ENCODE measurements around the gene OSBPL1A.
"Not testable (repeated sequence)": the region's sequence is repeated elsewhere in the genome, so short reads cannot be mapped to it uniquely, and the experiment has no call there.

OSBPL1A gene

GRCh38 chr18:24185805-24186204 lies 211.8 kb downstream of the OSBPL1A start:
- DNase-seq (ENCODE audit: low read depth): no peak

- DNase-seq (ENCODE audit: low read depth): no peak
Measured at GRCh38 chr18:24181806-24182205, 215.8 kb downstream of the OSBPL1A start.

- DNase-seq (ENCODE audit: low read depth): no peak
Measured at GRCh38 chr18:24180048-24180447, 217.6 kb downstream of the OSBPL1A start.

- DNase-seq (ENCODE audit: low read depth): no peak
Measured at GRCh38 chr18:24177499-24178133, 220.0 kb downstream of the OSBPL1A start.

- DNase-seq (ENCODE audit: low read depth): no peak
Measured at GRCh38 chr18:24176727-24177416, 220.8 kb downstream of the OSBPL1A start.

- DNase-seq (ENCODE audit: low read depth): no peak
Measured at GRCh38 chr18:24173997-24174396, 223.6 kb downstream of the OSBPL1A start.

GRCh38 chr18:24170360-24170759 lies 227.3 kb downstream of the OSBPL1A start:
- DNase-seq (ENCODE audit: low read depth): no peak

- no peak for DNase-seq (ENCODE audit: low read depth)
Measured at GRCh38 chr18:24168496-24168895, 229.1 kb downstream of the OSBPL1A start.

GRCh38 chr18:24161304-24161703 lies 236.3 kb downstream of the OSBPL1A start:
- DNase-seq (ENCODE audit: low read depth): no peak

- no peak for DNase-seq (ENCODE audit: low read depth)
Measured at GRCh38 chr18:24160086-24160485, 237.5 kb downstream of the OSBPL1A start.

GRCh38 chr18:24157855-24158254 lies 239.8 kb downstream of the OSBPL1A start:
- no peak for DNase-seq (ENCODE audit: low read depth)

GRCh38 chr18:24153397-24153796 lies 244.2 kb downstream of the OSBPL1A start:
- DNase-seq (ENCODE audit: low read depth): no peak

GRCh38 chr18:24149591-24149990 lies 248.0 kb downstream of the OSBPL1A start:
- not testable (repeated sequence) for DNase-seq (ENCODE audit: low read depth)

- DNase-seq (ENCODE audit: low read depth): no peak
Measured at GRCh38 chr18:24142376-24142775, 255.2 kb downstream of the OSBPL1A start.

GRCh38 chr18:24140697-24141096 lies 256.9 kb downstream of the OSBPL1A start:
- DNase-seq (ENCODE audit: low read depth): no peak

GRCh38 chr18:24138789-24139616 lies 258.6 kb downstream of the OSBPL1A start, which contains the start of gene CABYR:
Gene CABYR, plus strand, starts transcription at chr18:24139062. Its CDS starts 4,053 bp downstream, at chr18:24143115.
- peak; percentile 53 for DNase-seq (ENCODE audit: low read depth)

GRCh38 chr18:24138409-24138788 lies 259.2 kb downstream of the OSBPL1A start:
- no peak for DNase-seq (ENCODE audit: low read depth)

GRCh38 chr18:24136967-24137373 lies 260.7 kb downstream of the OSBPL1A start:
- no peak for DNase-seq (ENCODE audit: low read depth)

- DNase-seq (ENCODE audit: low read depth): no peak
Measured at GRCh38 chr18:24130494-24130893, 267.1 kb downstream of the OSBPL1A start.

- no peak for DNase-seq (ENCODE audit: low read depth)
Measured at GRCh38 chr18:24128700-24129099, 268.9 kb downstream of the OSBPL1A start.

- no peak for DNase-seq (ENCODE audit: low read depth)
Measured at GRCh38 chr18:24127735-24128134, 269.9 kb downstream of the OSBPL1A start.

GRCh38 chr18:24126155-24126961 lies 271.3 kb downstream of the OSBPL1A start:
- DNase-seq (ENCODE audit: low read depth): no peak

All from GM04503 (cell line).